Left colon (tissue), 2 donors: ENCODE measurements around the gene TMEM80. TPM values are rescaled to one million over a fixed set of nuclear protein-coding genes. Genes with fewer than 3 reads are reported as not detected.

ENCODE experiments used
- total RNA-seq, 2 donors: library from RNA; stranded (reverse); fragmentation: NEBNext Ultra II Directional; extraction: Animal tissue kit (Norgen Biotek cat#: 25700); gene quantifications; one replicate each; pipeline ENCODE4 v1.2.1, GENCODE V29; 2021
- donor health status: DM: no; HTN: no; CAD: no.
- donor health status: DM: yes; HTN: yes; CAD: no.

Gene TMEM80
- total RNA-seq, 2 donors from 2014 or later = 26.9 to 31.3 TPM

Other genes starting within 250 kb of the TMEM80 start
- gene PTDSS2, start 245.5 kb upstream of the TMEM80 start, total RNA-seq = 10 to 100 TPM; 23.3 to 27.4 TPM
- gene RNH1, start 188.6 kb upstream of the TMEM80 start, total RNA-seq = 100 to 1,000 TPM; 104 to 124 TPM
- gene HRAS, start 160.2 kb upstream of the TMEM80 start, total RNA-seq = 10 to 100 TPM; 42.3 to 58.1 TPM
- 1 to 10 TPM; 3.7 to 4.7 TPM for gene LRRC56, start 158.3 kb upstream of the TMEM80 start, total RNA-seq
- 10 to 100 TPM; 13.6 to 15.3 TPM for gene LMNTD2, start 135.1 kb upstream of the TMEM80 start, total RNA-seq
- 100 to 1,000 TPM in 1 of 2 donors, 10 to 100 TPM in 1; 90.9 to 117 TPM for gene RASSF7, start 134.8 kb upstream of the TMEM80 start, total RNA-seq
- gene PHRF1, start 119.3 kb upstream of the TMEM80 start, total RNA-seq = 10 to 100 TPM; 31.0 to 33.0 TPM
- gene IRF7, start 79.9 kb upstream of the TMEM80 start, total RNA-seq = 10 to 100 TPM; 29.9 to 36.4 TPM
- 100 to 1,000 TPM; 359 to 611 TPM for gene CDHR5, start 70.9 kb upstream of the TMEM80 start, total RNA-seq
- 1 to 10 TPM in 1 of 2 donors, not detected in 1; 2.7 TPM for gene SCT, start 68.6 kb upstream of the TMEM80 start, total RNA-seq
- gene DRD4, start 58.5 kb upstream of the TMEM80 start, total RNA-seq = 1 to 10 TPM; 1.3 to 1.9 TPM
- gene DEAF1, start 594 bp upstream of the TMEM80 start, total RNA-seq = 10 to 100 TPM; 24.1 to 27.1 TPM
- 100 to 1,000 TPM; 248 to 294 TPM for gene EPS8L2, start 10.4 kb downstream of the TMEM80 start, total RNA-seq
- gene TALDO1, start 51.6 kb downstream of the TMEM80 start, total RNA-seq = 100 to 1,000 TPM; 159 to 186 TPM
- 10 to 100 TPM; 49.2 to 60.2 TPM for gene GATD1, start 81.7 kb downstream of the TMEM80 start, total RNA-seq
- gene CEND1, start 94.3 kb downstream of the TMEM80 start, total RNA-seq = under 1 TPM in 1 of 2 donors, not detected in 1; 0.36 TPM
- gene SLC25A22, start 102.5 kb downstream of the TMEM80 start, total RNA-seq = 10 to 100 TPM; 16.0 to 16.8 TPM
- 10 to 100 TPM; 20.0 to 25.8 TPM for gene PIDD1, start 109.4 kb downstream of the TMEM80 start, total RNA-seq
- gene RPLP2, start 114.2 kb downstream of the TMEM80 start, total RNA-seq = 1,000 to 10,000 TPM; 1,811 to 1,846 TPM
- gene PNPLA2, start 123.1 kb downstream of the TMEM80 start, total RNA-seq = 100 to 1,000 TPM; 161 to 222 TPM
- 100 to 1,000 TPM; 117 to 122 TPM for gene CRACR2B, start 132.1 kb downstream of the TMEM80 start, total RNA-seq
- gene CD151, start 137.1 kb downstream of the TMEM80 start, total RNA-seq = 100 to 1,000 TPM; 443 to 462 TPM
- gene POLR2L, start 146.7 kb downstream of the TMEM80 start, total RNA-seq = 10 to 100 TPM; 79.4 to 83.1 TPM
- gene TSPAN4, start 147.0 kb downstream of the TMEM80 start, total RNA-seq = 10 to 100 TPM; 11.7 to 20.2 TPM
- 10 to 100 TPM; 52.0 to 54.2 TPM for gene CHID1, start 215.0 kb downstream of the TMEM80 start, total RNA-seq
- gene AP2A2, start 230.1 kb downstream of the TMEM80 start, total RNA-seq = 10 to 100 TPM; 61.6 to 68.8 TPM